HG02642 (cell line): ENCODE measurements around the gene PARP3.

ENCODE experiments used
- ATAC-seq: cut with Tn5 transposase; IDR thresholded peaks from one replicate; pipeline ENCODE4 v1.9.1; 2021; ENCODE audit warnings: mild to moderate bottlenecking; ENCODE audit not compliant: unreplicated experiment, poor library complexity

PARP3 gene

DNA sequence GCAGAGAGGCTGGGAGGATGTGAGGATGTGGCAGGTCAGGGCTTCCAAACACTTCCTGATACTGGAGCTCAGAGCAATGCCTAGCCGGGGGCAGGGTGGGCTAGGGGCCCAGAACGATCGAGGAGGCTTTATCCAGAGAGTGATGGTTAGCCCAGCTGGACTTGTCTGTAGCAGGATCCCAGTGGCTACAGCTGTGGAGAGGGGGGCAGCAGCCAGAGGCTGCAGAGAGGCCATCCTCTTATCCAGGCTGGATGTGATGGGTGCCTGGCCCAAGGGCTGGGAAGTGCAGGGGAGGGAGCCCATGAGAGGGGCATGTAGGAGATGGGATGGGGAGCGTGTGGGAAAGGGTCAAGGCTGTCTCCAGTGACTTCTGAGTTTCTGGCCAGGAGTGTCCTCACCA, 4.6 kb downstream of the PARP3 start:
- no peak for ATAC-seq

DNA sequence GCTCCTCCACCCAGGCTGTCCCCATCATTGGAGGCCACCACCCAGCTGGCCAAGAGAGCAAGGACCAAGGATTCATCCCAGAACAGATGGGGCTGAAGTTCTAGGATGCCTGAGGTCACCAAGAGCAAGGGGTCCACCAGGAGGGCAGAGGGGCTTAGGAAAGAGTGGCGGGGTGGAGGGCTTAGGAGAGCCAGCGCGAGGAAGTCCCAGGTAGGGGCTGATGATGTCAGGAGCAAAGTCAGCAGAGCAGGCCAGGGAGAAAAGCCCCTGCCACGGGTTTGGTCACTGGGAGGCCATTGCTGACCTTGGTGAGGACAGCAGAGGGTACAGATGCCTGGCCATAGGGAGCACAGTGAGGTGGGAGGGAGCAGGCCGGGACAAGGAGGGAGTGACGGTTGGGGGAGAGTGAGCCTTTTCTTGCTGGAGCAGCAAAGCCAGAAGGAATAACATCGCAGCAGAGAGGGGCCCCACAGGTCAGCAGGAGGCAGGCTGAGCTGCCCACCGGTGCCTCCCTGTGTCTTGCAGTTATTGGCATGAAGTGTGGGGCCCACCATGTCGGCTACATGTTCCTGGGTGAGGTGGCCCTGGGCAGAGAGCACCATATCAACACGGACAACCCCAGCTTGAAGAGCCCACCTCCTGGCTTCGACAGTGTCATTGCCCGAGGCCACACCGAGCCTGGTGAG, 5.2 kb downstream of the PARP3 start:
- no peak for ATAC-seq

DNA sequence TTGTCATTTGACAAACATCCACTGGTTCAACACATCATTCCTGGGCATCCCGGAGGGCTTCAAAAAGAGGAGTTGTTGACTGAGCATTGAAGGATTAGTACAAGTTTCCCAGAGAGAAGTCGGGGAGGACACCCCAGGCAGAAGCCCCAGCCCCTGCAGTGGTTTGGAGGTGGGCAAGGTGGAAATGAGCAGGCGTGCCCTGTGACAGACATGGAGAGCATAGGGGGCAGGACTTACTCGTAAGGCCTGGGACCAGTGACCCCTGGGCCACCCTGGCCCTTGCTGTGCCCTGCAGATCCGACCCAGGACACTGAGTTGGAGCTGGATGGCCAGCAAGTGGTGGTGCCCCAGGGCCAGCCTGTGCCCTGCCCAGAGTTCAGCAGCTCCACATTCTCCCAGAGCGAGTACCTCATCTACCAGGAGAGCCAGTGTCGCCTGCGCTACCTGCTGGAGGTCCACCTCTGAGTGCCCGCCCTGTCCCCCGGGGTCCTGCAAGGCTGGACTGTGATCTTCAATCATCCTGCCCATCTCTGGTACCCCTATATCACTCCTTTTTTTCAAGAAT, 5.9 kb downstream of the PARP3 start:
- no peak for ATAC-seq

DNA sequence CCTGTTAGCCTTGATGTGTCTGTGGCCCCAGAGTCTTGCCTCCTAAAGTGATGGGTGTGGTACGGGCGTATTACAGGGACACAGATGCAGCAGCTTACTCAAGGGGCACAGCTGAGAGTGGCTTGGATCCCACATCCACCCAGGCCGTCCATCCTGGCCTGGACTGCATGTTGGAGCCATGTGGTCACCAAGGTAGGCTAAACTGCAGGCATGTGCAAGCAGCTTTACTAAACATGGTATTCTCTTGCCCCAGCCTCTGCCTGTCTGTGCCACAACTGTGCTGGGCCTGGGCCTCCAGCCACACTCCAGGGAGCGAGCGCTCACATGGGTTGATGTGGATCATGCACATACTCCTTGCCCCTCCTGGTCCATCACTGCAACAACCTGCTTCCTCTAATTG, 7.0 kb downstream of the PARP3 start:
- no peak for ATAC-seq

DNA sequence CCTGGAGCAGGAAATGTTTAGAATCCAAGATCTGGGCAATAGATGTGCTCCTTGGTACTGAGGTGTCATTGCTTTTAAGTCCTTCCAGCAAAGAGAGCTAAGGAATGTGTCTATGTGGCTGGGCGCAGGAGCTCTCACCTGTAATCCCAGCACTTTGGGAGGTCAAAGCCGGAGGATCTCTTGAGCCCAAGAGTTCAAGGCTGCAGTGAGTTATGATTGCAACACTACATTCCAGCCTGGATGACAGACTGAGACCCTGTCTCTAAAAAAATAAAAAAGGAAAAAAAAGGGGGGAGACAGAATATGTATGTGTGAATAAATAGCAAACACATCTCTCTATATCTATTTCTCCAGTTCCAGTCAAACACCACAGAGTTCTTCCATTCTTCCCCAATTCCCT, 8.7 kb downstream of the PARP3 start:
- ATAC-seq: no peak

DNA sequence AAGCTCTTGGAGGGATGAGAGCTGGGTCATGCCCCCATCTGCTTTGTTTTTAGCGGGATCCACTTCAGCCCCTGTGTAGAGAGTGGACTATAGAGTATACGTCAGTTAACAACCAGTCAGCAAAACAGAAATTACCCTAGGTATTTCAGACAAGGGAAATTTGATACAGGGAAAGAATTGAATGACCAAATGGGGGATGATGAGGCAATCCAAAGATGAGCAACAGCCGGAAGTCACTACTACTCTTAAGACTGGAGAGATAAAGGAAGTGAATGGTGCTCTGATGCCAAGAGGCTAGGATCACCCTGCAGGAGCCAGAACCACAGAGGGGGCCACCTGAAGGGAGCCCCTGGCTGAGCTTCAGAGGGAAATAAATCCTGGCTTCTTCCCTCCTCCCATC, 11.3 kb downstream of the PARP3 start:
- ATAC-seq: no peak

DNA sequence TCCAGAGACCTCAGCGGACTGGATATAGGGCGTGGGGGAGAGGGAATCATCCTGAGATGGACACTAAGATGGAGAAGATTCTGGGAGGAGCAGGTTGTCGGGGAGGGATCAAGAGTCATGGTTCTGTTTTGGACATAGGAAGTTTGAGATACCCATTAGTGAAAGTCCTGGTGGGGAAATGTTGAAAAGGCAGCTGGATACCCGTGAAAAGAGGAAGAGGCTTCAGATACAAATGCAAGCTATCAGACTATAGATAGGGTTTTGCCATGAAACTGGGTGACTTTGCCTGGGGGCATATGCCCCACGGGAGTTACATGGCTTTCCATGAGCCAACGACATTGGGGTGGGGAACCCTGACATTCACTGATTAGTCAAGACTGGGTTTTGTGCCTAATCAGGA, 11.9 kb downstream of the PARP3 start:
- ATAC-seq: no peak

DNA sequence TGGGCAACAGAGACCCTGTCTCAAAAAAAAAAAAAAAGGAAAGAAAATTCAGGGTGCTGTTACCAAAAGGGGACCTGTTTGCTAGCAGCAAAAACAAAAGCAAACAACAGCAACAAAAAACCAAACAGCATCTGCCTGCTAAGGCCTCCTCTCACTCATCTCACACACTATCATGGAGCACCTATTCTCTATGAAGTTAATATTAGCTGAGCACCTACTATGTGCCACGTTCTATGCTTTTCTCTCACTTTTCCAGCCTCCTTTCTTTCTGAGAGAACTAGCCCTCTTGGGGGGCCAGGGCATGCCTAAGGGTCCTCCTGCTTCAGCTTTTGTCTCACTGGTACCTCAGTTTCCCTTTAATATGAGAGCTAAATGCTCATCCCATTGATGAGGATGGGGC, 12.6 kb downstream of the PARP3 start:
- no peak for ATAC-seq

DNA sequence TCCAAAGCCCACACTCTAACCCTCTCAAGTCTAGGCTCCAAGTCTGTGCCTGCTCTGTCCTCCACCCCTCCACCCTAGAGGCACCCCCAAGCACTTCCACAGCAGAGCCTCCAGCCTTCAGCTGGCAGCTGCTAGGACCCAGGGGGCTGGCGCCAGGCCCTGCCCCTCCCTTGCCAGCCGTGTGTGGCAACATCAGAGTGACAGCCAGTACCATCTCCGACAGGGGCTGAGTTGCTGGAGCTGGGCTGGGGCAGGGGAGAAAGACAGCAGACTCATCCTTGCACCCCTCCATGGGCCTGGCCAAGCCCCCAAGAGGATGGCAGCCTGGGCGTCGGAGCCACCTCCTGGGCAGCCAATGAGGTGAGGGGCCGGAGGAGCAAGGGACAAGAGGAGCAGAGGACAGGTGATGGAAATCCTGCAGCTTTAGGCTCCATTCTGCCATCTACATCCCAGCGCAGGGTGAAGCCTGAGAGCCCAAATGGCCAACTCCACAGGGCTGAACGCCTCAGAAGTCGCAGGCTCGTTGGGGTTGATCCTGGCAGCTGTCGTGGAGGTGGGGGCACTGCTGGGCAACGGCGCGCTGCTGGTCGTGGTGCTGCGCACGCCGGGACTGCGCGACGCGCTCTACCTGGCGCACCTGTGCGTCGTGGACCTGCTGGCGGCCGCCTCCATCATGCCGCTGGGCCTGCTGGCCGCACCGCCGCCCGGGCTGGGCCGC, 13.2 kb downstream of the PARP3 start, which contains the start of gene GPR62:
Gene GPR62, plus strand, starts transcription at position 207 of the 718 bp plus-strand sequence. Its CDS starts 272 bp downstream, at position 479.
- no peak for ATAC-seq

DNA sequence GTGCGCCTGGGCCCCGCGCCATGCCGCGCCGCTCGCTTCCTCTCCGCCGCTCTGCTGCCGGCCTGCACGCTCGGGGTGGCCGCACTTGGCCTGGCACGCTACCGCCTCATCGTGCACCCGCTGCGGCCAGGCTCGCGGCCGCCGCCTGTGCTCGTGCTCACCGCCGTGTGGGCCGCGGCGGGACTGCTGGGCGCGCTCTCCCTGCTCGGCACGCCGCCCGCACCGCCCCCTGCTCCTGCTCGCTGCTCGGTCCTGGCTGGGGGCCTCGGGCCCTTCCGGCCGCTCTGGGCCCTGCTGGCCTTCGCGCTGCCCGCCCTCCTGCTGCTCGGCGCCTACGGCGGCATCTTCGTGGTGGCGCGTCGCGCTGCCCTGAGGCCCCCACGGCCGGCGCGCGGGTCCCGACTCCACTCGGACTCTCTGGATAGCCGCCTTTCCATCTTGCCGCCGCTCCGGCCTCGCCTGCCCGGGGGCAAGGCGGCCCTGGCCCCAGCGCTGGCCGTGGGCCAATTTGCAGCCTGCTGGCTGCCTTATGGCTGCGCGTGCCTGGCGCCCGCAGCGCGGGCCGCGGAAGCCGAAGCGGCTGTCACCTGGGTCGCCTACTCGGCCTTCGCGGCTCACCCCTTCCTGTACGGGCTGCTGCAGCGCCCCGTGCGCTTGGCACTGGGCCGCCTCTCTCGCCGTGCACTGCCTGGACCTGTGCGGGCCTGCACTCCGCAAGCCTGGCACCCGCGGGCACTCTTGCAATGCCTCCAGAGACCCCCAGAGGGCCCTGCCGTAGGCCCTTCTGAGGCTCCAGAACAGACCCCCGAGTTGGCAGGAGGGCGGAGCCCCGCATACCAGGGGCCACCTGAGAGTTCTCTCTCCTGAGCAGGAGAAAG, 14.0 kb downstream of the PARP3 start:
- ATAC-seq: no peak

DNA sequence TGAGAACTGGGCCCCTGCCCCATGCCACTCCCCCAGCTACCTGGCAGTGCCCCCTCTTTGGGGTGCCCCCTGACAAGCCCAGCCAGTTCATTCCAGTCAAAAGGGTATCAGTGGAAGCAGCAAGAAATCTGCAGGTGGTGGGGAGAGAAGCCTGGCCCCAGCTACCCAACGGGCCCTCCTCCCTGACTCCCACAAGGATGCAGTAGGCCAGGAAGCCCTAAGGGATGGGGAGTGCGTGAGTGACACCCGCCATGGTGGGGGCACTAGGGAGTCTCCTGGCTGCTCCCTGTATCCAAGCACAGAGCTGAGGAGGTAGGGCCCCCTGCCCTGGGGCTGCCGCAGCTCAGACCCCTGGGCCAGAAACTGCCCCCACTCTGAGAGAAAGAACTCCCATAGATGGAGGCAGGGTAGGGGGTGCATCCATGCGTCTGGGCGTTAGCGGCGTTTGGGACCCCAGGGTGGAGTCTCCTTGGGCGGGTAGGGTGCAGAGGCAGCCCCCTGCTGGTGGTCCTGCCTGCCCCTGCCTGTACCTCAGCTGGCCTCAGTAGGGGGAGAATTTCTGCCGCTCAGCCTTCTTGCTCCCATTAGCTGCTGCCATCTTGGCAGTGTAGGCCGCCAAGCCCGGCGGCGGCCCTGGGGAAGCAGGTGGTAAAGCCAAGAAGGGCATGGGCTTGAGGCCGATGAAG, 15.5 kb downstream of the PARP3 start:
- no peak for ATAC-seq

DNA sequence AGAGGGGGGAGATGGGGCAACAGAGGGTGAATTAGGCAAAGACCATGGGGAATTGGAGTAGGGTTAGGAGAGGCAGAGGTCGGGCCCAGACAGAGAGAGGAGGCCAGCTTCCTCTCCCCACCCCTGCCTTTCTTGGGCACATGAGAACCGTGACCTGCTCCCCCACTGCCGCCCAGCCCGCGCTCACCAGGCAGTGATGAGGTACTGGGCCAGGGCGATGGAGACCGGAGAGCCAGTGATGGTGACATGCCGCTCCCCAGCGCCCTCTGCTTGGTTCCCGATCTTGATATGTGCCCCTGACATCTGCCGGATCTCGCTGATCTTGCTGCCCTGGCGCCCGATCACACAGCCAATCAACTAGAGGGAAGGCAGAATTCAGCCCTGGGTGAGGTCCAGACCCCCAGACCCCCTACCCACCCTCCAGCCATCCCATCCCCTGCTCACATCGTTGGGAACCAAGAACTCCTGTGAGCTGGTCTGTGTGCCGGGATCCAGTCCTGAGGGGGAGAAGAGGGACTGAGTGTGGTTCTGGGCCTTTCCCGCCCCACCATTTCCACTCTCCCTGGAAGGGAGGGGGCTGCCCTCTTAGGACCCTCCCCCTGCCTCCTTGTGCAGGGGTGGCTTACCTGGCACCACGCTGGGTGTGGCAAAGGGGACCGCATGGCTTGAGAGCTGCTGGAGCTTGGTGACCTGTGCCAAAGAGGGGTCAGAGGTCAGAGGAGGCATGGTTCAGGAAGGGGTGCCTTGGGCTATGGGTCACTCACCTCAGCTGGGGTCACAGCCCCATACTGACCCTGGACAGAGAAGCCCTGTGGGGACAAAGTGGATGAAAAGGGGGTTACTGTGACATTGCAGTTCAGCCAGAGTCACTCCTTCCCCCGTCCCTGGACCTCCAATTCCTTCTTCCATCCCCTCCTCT, 16.7 kb downstream of the PARP3 start:
- no peak for ATAC-seq

DNA sequence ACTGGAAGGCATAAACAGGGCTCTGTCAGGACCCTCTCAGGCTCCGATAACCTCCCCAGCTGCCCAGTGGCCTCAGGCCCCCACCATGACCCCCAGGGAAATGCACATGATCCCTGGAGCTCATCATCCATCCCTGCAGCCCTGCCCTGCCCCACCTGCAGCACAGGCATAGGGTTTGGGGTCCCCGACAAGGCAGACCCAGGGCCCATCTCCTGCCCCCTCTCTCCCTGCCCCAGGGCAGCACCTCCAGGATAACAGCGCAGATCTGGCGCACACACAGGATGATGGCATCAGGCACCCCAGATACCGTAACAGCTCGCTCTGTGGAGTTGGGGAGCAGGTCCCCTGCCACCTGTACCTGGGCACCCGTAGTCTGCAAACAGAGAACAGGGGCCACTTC, 17.5 kb downstream of the PARP3 start:
- no peak for ATAC-seq

DNA sequence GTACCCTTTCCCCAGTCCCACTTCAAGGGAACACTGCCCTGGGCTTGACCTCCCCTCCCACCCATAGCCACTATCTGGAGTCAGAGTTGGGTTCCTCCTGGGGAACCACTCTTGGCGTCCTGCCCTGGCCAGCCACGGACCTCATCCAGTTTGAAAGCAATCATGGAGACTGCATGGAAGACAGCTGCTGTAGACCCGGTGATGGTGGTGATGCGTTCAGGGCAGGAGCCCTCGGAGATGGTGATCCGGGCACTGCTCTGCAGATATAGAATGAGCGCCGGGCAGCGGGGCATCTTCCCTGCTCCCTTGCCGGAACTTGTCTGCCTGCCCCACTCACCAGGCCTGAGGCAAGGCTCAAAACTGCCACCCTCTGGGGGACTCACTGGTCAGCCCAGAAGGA, 18.2 kb downstream of the PARP3 start:
- no peak for ATAC-seq

DNA sequence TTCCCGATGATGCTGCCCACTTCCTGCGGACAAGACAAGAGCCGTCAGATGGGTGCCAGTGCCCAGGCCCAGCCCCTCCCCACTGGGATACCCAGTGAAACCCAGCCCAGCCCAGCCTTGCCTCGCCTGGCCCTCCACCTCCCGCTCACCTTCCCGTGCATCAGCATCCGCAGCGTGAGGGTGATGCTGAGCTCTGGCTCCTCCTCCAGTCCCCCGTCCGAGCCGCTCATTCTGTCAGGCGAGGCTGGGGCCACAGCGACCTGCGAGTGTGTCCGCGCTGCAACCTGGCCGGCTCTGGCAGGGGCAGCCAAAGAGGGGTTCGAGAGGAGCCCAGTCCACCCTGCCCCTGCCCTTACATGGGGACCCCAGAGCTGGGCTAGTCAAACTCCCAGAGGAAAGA, 18.8 kb downstream of the PARP3 start:
- no peak for ATAC-seq

DNA sequence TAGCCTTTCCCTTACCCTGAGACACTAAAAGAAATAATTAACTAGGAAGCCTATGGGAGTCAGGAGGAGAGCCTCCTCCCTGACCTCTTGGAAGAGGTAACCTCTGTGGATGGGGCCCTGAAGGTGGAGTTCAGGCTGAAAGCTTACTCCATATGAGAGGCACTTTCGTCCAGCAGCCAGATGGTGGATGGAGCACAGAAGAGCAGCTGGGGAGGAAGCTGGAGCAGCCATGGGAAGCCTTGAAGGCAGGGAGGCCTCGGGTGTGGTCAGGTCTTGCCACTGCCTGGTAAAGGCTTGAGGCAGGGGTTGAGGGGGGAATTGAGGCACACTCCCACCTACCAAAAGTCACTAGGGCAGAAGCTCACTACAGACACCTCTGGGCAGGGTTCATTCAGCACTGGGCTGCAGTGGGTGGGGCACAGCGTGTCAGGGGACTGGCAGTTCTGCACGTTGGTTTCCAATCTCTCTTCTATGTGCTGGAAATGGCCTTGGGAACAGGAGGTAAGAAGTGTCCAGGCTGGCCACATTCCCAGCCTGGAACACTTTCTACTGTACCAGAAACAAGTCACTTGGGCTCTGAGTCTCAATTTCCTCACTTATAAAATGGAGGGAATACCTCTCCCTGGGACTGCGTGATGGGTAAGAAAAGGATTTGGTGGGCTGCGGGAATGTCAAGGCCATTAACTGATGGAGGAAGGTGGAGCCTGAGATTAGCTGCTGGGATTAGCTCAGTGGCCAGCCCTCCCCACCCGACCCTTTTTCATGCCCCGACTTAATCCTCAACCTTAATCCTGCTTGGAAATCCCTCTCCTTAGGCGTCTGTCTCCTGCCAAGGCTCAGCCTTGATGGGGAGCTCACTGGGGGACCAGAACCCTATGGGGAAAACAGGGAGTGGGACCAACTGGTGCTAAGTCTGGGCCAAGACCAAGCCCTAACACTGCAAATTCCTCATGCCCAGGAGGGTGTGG, 19.7 kb downstream of the PARP3 start:
- ATAC-seq: no peak

DNA sequence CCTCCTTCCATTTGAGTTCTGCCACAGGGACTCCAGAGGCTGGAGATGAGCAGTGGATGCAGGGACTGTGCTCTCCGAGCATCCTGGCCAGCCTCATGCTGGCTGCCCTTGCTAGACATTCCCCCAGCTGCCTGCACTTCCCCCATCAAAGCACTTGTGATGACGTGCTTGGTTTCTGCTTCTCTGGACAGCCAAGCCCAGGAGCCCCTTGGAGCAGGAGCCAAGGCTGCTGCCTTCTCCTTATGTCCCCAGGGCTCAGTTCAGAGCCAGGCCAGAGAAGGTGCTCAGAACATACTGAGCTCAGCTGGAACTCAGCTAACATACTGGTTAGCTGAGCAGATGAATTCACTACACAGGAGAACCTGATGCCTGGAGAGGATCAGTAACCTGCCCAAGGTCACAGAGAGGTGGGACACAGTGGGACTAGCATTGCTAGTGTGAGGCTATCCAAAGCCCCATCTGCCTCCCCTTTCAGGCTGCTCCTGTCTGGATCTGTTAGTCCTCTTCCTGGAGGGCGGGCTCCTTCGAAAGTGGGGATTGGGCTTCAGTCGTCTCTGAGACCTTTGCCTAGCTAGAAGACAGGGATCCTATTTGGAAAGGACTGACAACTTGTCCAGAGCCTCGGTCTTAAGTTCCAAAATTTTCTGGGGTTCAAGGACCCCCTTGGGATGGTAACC, 20.8 kb downstream of the PARP3 start:
- ATAC-seq: no peak
